Raji (cell line): ENCODE results near the gene CHRNA3.

ENCODE experiments used
- POLR2A ChIP-seq: IDR thresholded peaks from 2 replicates; pipeline ENCODE4 v1.6.1; 2011; ENCODE audit warnings: low read depth, low read length, control low read depth; ENCODE audit not compliant: insufficient read depth

Gene CHRNA3

GRCh38 chr15:78620527-78621421 is at the start of gene CHRNA3:
Gene CHRNA3 (minus strand): TSS chr15:78620996. CDS start chr15:78620794, 202 bp downstream.
- TF ChIP-seq POLR2A, result no peak

- TF ChIP-seq POLR2A, result no peak
These were observed 48.2 kb upstream of the CHRNA3 start for GRCh38 chr15:78668987-78669386.

DNA sequence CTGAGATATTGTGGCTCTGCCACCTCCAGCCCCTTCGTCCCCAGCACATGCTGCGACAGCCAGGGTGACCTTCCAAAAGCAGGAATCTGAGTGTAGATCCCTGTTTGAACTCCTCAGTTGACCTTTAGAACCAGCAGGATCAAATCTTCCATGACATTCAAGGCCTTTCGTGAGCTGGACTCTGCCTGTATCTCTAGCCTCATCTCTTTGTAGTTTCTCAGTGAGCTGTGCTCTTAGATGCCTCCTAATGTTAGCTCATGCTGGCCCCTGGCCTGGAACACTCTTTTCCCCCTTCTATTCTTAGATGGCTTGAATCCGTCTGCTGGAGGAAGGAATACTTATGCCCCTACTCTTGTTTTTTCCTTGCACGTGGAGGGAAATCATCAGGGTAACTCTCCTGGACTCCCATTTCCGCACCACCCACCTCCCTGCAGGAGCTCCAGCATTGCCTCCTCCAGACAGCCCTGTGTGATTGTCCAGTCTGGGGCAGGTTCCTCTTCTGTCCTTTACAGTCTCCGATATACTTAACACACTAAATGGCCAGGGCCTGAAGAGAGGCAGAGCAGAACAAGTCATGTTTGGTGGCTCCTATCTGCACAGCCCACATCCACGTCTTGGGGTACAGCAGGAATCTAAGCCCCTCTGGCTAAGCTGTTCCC is 46.9 kb upstream of the CHRNA3 start:
- TF ChIP-seq POLR2A, result no peak

DNA sequence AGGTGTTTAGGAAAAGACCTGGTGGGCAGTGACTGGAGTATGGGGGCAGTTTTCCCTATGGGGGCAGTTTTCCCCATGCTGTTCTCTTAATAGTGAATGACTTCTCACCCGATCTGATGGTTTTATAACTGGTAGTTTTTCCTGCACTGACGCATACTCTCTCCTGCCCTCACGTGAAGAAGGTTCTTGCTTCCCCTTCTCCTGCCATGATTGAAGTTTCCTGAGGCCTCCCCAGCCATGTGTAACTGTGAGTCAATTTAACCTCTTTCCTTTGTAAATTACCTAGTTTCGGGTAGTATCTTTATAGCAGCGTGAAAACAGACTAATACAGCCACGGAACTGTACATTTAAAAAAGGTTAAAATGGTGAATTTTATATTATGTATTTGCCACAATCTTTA is 45.2 kb upstream of the CHRNA3 start:
- TF ChIP-seq POLR2A, result no peak

- TF ChIP-seq POLR2A, result no peak
These were observed 42.9 kb upstream of the CHRNA3 start for GRCh38 chr15:78663703-78664102.

GRCh38 chr15:78662028-78662427 is 41.2 kb upstream of the CHRNA3 start:
- no peak for TF ChIP-seq POLR2A

- TF ChIP-seq POLR2A, result no peak
These were observed 40.2 kb upstream of the CHRNA3 start for GRCh38 chr15:78661001-78661400.

DNA sequence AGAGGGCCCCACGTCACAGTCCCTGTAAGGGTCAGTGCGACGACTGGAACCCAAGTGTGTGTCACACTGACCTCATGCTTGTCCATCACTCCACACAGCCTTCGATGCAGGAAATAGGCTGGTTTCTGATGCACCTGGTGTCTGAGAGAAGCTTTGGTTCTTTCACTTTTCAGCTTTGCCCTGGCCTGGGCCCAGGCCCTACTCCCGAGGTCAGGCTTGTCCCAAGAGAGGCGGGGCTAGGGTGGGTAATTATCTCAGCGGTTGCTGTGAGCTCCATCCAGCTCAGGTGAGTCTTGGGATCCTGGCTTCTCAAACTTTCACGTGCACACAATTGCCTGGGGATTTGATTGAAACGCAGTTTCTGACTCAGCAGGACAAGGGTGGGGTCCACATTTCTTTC is 39.8 kb upstream of the CHRNA3 start:
- no peak for TF ChIP-seq POLR2A

- no peak for TF ChIP-seq POLR2A
These were observed 38.0 kb upstream of the CHRNA3 start for GRCh38 chr15:78658823-78659222.

- TF ChIP-seq POLR2A, result no peak
These were observed 33.5 kb upstream of the CHRNA3 start for GRCh38 chr15:78654272-78654671.

- no peak for TF ChIP-seq POLR2A
These were observed 31.3 kb upstream of the CHRNA3 start for GRCh38 chr15:78651930-78652615.

GRCh38 chr15:78651007-78651406 is 30.2 kb upstream of the CHRNA3 start:
- TF ChIP-seq POLR2A, result no peak

- TF ChIP-seq POLR2A, result no peak
These were observed 29.2 kb upstream of the CHRNA3 start for GRCh38 chr15:78650022-78650421.

GRCh38 chr15:78645009-78645408 is 24.2 kb upstream of the CHRNA3 start:
- no peak for TF ChIP-seq POLR2A

DNA sequence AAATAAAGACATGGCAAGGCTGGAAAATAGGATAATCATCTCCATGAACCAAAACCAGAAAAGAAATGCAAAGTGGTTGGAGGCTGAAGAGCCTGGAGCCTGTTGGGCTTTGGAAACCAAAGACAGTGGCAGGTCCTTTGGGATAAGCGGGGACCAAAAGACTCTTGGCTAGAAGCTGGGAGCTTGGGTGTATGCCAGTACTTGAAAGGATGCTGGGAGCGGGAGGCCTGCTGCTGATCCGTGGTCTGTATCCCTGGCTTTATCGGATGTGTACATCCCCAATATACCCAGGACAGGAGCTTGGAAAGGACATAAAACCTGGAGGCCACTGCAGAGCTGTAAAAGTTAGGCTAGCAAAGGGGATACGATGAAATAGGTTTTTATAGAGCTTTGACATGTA is 21.5 kb upstream of the CHRNA3 start:
- TF ChIP-seq POLR2A, result no peak
